ENCODE results near the gene EPHB1. TPM values are rescaled to one million over a fixed set of nuclear protein-coding genes. Genes with fewer than 3 reads are reported as not detected.

Gene EPHB1
- polyA plus RNA-seq, 1 experiment: 0.11 TPM

- ChIA-PET POLR2A (no interaction called here), CTCF (no interaction called here)
- H3K27ac ChIP-seq (ENCODE audit: low read depth, low read length): no peak overlapping the region
- no peaks in the 10 kb centered on the region; the same call in 1 of the 2 replicates for H3K9me3 ChIP-seq (ENCODE audit: control insufficient read depth, insufficient read depth, low read length)
- no peak for DNase-seq (ENCODE audit: low read depth, low spot score)
- TF ChIP-seq CTCF (IDR thresholded peaks at IDR 0.05; ENCODE audit: low read depth, low read length): no peak
- H3K4me3 ChIP-seq (ENCODE audit: low read depth, low read length): no peak overlapping the region
- no peaks in the 10 kb centered on the region for H3K27me3 ChIP-seq (ENCODE audit: control insufficient read depth, insufficient read depth, low read length)
Measured at GRCh38 chr3:135127946-135128470, 332.9 kb downstream of the EPHB1 start.

DNA sequence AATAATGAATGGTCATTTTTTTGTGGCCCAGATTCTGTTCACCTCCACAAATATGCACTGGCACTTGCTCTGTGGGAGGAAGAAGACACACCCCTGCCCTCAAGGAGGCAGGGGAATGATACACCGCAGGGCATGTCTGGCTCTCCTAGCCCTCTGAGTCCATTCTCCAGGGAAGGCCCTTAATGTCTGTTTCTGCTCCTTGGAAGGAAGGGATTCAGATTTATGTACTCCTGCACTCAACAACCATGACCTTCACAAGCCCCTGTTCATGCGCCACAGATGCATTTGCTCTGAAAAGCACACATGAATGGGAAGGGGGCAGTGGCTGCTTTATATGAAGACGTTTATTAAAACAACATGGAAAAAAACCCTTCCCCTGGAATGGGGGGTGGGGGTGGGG is 333.8 kb downstream of the EPHB1 start:
- no peak for DNase-seq (ENCODE audit: low read depth, low spot score)
- Histone ChIP-seq H3K4me3 (ENCODE audit: low read depth, low read length) (no peak overlapping the region), H3K27me3 (ENCODE audit: control insufficient read depth, insufficient read depth, low read length) (no peaks in the 10 kb centered on the region), H3K27ac (ENCODE audit: low read depth, low read length) (no peak overlapping the region), H3K9me3 (ENCODE audit: control insufficient read depth, insufficient read depth, low read length) (no peaks in the 10 kb centered on the region; the same call in 1 of the 2 replicates)
- no peak for TF ChIP-seq CTCF (IDR thresholded peaks at IDR 0.05; ENCODE audit: low read depth, low read length)
- ChIA-PET CTCF (no interaction called here), POLR2A (no interaction called here)

DNA sequence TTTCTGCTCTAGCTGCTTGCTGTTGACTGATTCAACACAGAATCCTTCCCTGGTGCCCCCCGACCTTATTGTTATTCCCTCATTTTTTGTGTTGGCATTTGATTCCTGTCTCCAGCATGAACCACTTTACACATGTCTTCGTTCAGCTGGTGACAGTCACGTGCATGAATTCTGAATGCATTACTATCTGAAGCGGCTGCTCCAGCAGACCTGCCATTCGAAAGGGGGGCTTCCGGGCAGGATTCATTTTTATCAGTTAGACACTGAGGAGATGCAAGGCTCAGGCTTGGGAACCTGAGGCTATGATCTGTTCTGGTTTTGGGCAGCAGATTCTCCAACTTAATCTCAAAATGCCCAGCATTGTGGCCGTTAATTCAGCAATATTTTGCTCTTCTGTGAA is 336.2 kb downstream of the EPHB1 start:
- no peak overlapping the region for H3K4me3 ChIP-seq (ENCODE audit: low read depth, low read length)
- no peaks in the 10 kb centered on the region; the same call in 1 of the 2 replicates for H3K9me3 ChIP-seq (ENCODE audit: control insufficient read depth, insufficient read depth, low read length)
- H3K27me3 ChIP-seq (ENCODE audit: control insufficient read depth, insufficient read depth, low read length): no peaks in the 10 kb centered on the region
- H3K27ac ChIP-seq (ENCODE audit: low read depth, low read length): no peak overlapping the region
- POLR2A ChIA-PET: no interaction called here
- CTCF ChIA-PET: no interaction called here
- no peak for TF ChIP-seq CTCF (IDR thresholded peaks at IDR 0.05; ENCODE audit: low read depth, low read length)
- no peak for DNase-seq (ENCODE audit: low read depth, low spot score)

GRCh38 chr3:135133905-135134683 is 339.0 kb downstream of the EPHB1 start:
- TF ChIP-seq CTCF (IDR thresholded peaks at IDR 0.05; ENCODE audit: low read depth, low read length): no peak
- H3K27ac ChIP-seq (ENCODE audit: low read depth, low read length): no peak overlapping the region
- DNase-seq (ENCODE audit: low read depth, low spot score): no peak
- ChIA-PET CTCF (no interaction called here), POLR2A (no interaction called here)
- H3K9me3 ChIP-seq (ENCODE audit: control insufficient read depth, insufficient read depth, low read length): no peaks in the 10 kb centered on the region; the same call in 1 of the 2 replicates
- no peaks in the 10 kb centered on the region for H3K27me3 ChIP-seq (ENCODE audit: control insufficient read depth, insufficient read depth, low read length)
- H3K4me3 ChIP-seq (ENCODE audit: low read depth, low read length): no peak overlapping the region

DNA sequence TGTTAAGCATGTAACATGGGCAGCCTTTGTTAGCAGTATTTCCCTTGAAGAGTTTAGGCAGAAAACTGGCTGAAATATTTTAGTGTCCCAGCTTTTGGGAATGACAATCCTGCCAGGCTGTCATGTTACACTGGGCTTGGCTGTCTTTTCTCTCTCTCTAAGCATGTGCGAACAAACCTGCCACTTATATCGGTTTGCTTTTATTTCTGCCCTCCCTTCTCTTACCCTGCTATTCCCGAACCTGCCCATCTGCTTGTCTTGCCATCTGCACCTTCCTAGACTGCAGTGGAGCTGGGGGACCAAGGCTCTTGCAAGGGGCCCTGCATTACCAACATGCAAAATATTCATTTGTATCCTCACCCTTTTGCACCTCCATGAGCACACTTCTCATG is 339.6 kb downstream of the EPHB1 start:
- no peak for TF ChIP-seq CTCF (IDR thresholded peaks at IDR 0.05; ENCODE audit: low read depth, low read length)
- POLR2A ChIA-PET: no interaction called here
- CTCF ChIA-PET: no interaction called here

More for the DNA sequence above, 339.6 kb downstream of the EPHB1 start:
- H3K4me3 ChIP-seq (ENCODE audit: low read depth, low read length): no peak overlapping the region
- no peaks in the 10 kb centered on the region for H3K27me3 ChIP-seq (ENCODE audit: control insufficient read depth, insufficient read depth, low read length)
- no peaks in the 10 kb centered on the region; the same call in 1 of the 2 replicates for H3K9me3 ChIP-seq (ENCODE audit: control insufficient read depth, insufficient read depth, low read length)
- no peak overlapping the region for H3K27ac ChIP-seq (ENCODE audit: low read depth, low read length)
- no peak for DNase-seq (ENCODE audit: low read depth, low spot score)
